DND-41 (cell line): Measurements from ENCODE around the gene DES.

Source experiments
- ATAC-seq: fragments of 200-7000 bp; cut with Tn5 transposase; 3 replicates; pipeline ENCODE4 v1.9.1; 2021; ENCODE audit warnings: low read depth; ENCODE audit not compliant: insufficient read depth
- DNase-seq: peaks from one replicate; pipeline ENCODE4 v3.0.0-alpha.2; 2020
- H2AFZ ChIP-seq: 2 replicates; pipeline ENCODE4 v1.6.0; 2012; ENCODE audit warnings: low read depth, low read length
- H3K27ac ChIP-seq: 2 replicates; pipeline ENCODE4 v1.5.1; 2012; ENCODE audit warnings: low read length, inconsistent platforms
- H3K27me3 ChIP-seq: fragments of 200-600 bp; sonication (generic); 2 replicates; pipeline ENCODE4 v1.6.0; 2012; ENCODE audit warnings: low read length, mild to moderate bottlenecking, inconsistent platforms; ENCODE audit not compliant: insufficient read depth, poor library complexity
- H3K36me3 ChIP-seq: 2 replicates; pipeline ENCODE4 v1.5.1; 2012; ENCODE audit warnings: low read length, inconsistent platforms; ENCODE audit not compliant: insufficient read depth
- H3K4me1 ChIP-seq: 2 replicates; pipeline ENCODE4 v1.5.1; 2012; ENCODE audit warnings: mild to moderate bottlenecking, low read length; ENCODE audit not compliant: insufficient read depth
- H3K4me2 ChIP-seq: 2 replicates; pipeline ENCODE4 v1.6.0; 2012; ENCODE audit warnings: mild to moderate bottlenecking, moderate library complexity, low read length, inconsistent platforms; ENCODE audit not compliant: insufficient read depth
- H3K4me3 ChIP-seq, 2 experiments: fragments of 200-600 bp in 1 of 2; shearing (Covaris generic) in 1 of 2; 2 replicates each; pipeline ENCODE4 v1.5.1; 2012 to 2016; ENCODE audit warnings: inconsistent platforms in 2 of 2, low read length in 2 of 2, mild to moderate bottlenecking in 2 of 2, low read depth in 1 of 2, moderate library complexity in 1 of 2
- H3K79me2 ChIP-seq: 2 replicates; pipeline ENCODE4 v1.6.0; 2012; ENCODE audit warnings: low read length, inconsistent platforms; ENCODE audit not compliant: insufficient read depth
- H3K9ac ChIP-seq: 2 replicates; pipeline ENCODE4 v1.6.0; 2012; ENCODE audit warnings: low read depth, mild to moderate bottlenecking, inconsistent platforms, low read length, moderate library complexity
- H3K9me3 ChIP-seq: 2 replicates; pipeline ENCODE4 v1.5.1; 2012; ENCODE audit warnings: low read length, moderate library complexity, mild to moderate bottlenecking, inconsistent platforms; ENCODE audit not compliant: insufficient read depth, severe bottlenecking
- H4K20me1 ChIP-seq: 2 replicates; pipeline ENCODE4 v1.6.0; 2012; ENCODE audit warnings: low read length; ENCODE audit not compliant: insufficient read depth
- EZH2 ChIP-seq: IDR thresholded peaks from 3 replicates; pipeline ENCODE4 v1.6.1; 2012; ENCODE audit warnings: borderline replicate concordance, low read depth, mild to moderate bottlenecking, moderate library complexity, low read length, inconsistent platforms; ENCODE audit not compliant: severe bottlenecking
- TF ChIP-seq, protein P1 (sequence below): IDR thresholded peaks from 2 replicates; pipeline ENCODE4 v1.5.1; 2012; ENCODE audit warnings: borderline replicate concordance, low read length, moderate library complexity, mild to moderate bottlenecking; ENCODE audit not compliant: poor library complexity, severe bottlenecking; ENCODE audit errors: extremely low read depth

Gene DES

DNA sequence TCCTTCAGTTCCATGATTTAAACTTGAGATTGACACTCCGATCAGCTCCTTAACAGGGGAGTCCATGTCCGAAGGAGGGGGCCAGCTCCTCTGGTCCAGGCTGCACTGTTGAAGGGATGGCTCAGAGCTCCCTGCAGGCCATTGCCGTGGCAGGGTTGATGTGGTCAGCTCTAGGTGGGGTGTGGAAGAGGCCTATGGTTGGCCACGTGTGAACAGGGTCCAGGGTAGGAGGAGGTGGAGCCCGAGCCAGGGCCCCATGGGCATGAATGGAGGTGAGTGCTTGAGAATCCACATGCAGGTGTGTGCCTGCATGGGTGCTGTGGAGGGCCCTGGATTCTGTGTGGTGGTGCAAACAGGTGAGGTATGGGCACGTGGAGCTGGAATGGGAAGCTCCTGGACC is 17.5 kb downstream of the DES start:
- Histone ChIP-seq H3K9ac (no peak overlapping the region), H2AFZ (no peak overlapping the region), H3K4me3 (no peak overlapping the region), H4K20me1 (no peaks in the 10 kb centered on the region; the same call in 1 of the 2 replicates), H3K27me3 (peaks cover 3% of the 10 kb centered on the region), H3K36me3 (no peaks in the 10 kb centered on the region), H3K79me2 (no peaks in the 10 kb centered on the region), H3K27ac (no peak overlapping the region), H3K4me1 (no peaks in the 10 kb centered on the region), H3K4me2 (no peak overlapping the region), H3K9me3 (no peaks in the 10 kb centered on the region)
- DNase-seq (no peak), ATAC-seq (no peak)
- TF ChIP-seq EZH2 = no peak
- TF ChIP-seq, protein P1, sequence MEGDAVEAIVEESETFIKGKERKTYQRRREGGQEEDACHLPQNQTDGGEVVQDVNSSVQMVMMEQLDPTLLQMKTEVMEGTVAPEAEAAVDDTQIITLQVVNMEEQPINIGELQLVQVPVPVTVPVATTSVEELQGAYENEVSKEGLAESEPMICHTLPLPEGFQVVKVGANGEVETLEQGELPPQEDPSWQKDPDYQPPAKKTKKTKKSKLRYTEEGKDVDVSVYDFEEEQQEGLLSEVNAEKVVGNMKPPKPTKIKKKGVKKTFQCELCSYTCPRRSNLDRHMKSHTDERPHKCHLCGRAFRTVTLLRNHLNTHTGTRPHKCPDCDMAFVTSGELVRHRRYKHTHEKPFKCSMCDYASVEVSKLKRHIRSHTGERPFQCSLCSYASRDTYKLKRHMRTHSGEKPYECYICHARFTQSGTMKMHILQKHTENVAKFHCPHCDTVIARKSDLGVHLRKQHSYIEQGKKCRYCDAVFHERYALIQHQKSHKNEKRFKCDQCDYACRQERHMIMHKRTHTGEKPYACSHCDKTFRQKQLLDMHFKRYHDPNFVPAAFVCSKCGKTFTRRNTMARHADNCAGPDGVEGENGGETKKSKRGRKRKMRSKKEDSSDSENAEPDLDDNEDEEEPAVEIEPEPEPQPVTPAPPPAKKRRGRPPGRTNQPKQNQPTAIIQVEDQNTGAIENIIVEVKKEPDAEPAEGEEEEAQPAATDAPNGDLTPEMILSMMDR = no peak

DNA sequence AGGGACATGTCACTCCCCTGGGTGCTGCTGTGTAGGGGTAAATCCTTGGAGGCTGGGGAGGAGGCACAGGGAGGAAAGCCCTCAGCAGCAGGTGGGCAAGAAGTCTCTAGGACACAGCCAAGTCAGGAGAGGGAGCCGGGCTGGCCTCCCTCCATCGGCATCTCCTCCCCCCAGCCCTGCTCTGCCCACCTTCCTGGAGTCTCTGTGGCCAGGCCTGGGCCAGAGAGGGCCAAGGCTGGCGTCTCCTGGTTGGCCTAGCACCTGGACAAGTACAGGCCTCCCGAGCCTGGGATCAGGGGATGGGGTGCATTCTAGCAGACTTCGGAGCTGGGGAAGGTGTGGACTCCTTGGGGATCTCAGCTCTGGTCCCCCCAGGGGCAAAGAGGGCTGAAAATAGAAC is 18.3 kb downstream of the DES start:
- DNase-seq (no peak), ATAC-seq (no peak)
- H3K9ac ChIP-seq = no peak overlapping the region
- H3K27ac ChIP-seq = no peak overlapping the region
- H3K4me3 ChIP-seq = no peak overlapping the region
- H3K4me1 ChIP-seq = peaks cover 5% of the 10 kb centered on the region
- H3K4me2 ChIP-seq = no peak overlapping the region
- H4K20me1 ChIP-seq = no peaks in the 10 kb centered on the region; the same call in 1 of the 2 replicates
- no peak for TF ChIP-seq EZH2
- TF ChIP-seq, protein P1 = no peak
- no peaks in the 10 kb centered on the region for H3K79me2 ChIP-seq
- H3K9me3 ChIP-seq = no peaks in the 10 kb centered on the region
- peaks cover 8% of the 10 kb centered on the region for H3K27me3 ChIP-seq
- H2AFZ ChIP-seq = no peak overlapping the region
- H3K36me3 ChIP-seq = no peaks in the 10 kb centered on the region

DNA sequence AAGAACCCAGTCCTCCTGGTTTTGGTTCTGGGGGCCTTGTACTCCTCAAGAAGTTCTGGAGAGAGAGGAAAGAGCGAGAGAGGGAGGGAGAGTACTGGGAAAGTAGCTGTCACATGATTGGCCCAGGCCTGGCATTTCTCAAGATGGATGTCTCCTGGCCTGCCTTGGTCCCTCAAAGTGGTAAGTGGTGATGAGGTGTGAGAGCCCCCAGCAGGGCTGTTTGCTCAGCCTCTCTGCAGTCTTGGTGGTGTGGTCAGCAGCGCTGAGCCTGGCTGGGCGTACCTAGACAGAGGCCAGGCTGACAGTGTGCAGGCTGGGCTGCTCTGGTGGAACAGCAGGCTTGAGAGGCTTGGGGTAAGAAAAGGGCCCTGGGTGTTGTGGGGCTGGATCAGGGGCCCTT is 19.0 kb downstream of the DES start:
- Histone ChIP-seq H3K9me3 (no peaks in the 10 kb centered on the region), H3K9ac (no peak overlapping the region), H3K4me3 (no peak overlapping the region), H2AFZ (no peak overlapping the region), H3K27me3 (peaks cover 9% of the 10 kb centered on the region), H4K20me1 (no peaks in the 10 kb centered on the region; the same call in 1 of the 2 replicates), H3K79me2 (no peaks in the 10 kb centered on the region), H3K27ac (no peak overlapping the region), H3K4me2 (no peak overlapping the region), H3K36me3 (no peaks in the 10 kb centered on the region), H3K4me1 (peaks cover 8% of the 10 kb centered on the region)
- no peak for DNase-seq
- no peak for ATAC-seq
- TF ChIP-seq, protein P1 = no peak
- no peak for TF ChIP-seq EZH2

DNA sequence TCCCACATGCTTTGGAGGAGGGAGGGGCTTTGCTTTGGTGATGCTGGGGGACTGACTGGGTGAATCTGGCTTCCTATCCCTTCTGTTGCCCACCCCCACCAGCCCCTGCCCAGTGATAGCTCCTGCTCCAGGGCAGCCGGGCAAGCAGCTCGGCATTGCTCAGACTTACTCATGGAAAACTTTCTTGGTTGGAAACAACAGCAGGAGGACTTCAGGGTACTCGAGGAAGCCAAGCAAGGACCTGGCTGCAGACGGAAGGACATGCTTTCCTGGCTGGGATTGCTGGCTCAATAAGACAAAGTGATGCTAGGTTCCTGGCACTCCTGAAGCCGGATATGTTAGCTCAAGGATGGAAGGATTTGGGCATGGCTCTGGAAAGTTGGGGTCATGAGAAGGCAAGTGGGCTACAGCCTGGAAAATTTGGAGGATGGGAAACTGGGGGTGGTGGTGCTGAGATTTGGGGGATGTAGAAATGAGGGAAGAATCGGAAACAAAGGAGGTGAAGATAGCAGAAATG is 19.6 kb downstream of the DES start:
- no peaks in the 10 kb centered on the region for H3K36me3 ChIP-seq
- no peak overlapping the region for H3K27ac ChIP-seq
- no peak overlapping the region for H3K4me2 ChIP-seq
- no peaks in the 10 kb centered on the region; the same call in 1 of the 2 replicates for H4K20me1 ChIP-seq
- H3K4me1 ChIP-seq = peaks cover 11% of the 10 kb centered on the region
- H3K27me3 ChIP-seq = peaks cover 9% of the 10 kb centered on the region
- H3K4me3 ChIP-seq = no peak overlapping the region
- no peak overlapping the region for H2AFZ ChIP-seq
- H3K9ac ChIP-seq = no peak overlapping the region
- TF ChIP-seq, protein P1 = no peak
- TF ChIP-seq EZH2 = no peak
- no peaks in the 10 kb centered on the region for H3K79me2 ChIP-seq
- DNase-seq (no peak), ATAC-seq (no peak)
- H3K9me3 ChIP-seq = no peaks in the 10 kb centered on the region
